Epithelial cell of alveolus of lung (primary cell): Measurements from ENCODE around the gene TSPAN31. TPM values are rescaled to one million over a fixed set of nuclear protein-coding genes. Genes with fewer than 3 reads are reported as not detected.

ENCODE experiments used
- total RNA-seq: library from RNA; depleted of rRNA; stranded (reverse); fragments of >200 nt; gene quantifications from 2 replicates; pipeline ENCODE4 v1.2.1, GENCODE V29; 2015

The TSPAN31 gene, protein sequence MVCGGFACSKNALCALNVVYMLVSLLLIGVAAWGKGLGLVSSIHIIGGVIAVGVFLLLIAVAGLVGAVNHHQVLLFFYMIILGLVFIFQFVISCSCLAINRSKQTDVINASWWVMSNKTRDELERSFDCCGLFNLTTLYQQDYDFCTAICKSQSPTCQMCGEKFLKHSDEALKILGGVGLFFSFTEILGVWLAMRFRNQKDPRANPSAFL
- 59.1 and 107 TPM in 2 replicates for total RNA-seq

GRCh38 chr12:57744777-57745484 is at the start of gene TSPAN31:
Gene TSPAN31, plus strand, starts transcription at chr12:57745039. Its CDS starts 116 bp downstream, at chr12:57745155.

GRCh38 chr12:57738661-57739237 is 6.1 kb upstream of the TSPAN31 start, which contains the start of gene AGAP2:
Gene AGAP2, minus strand, starts transcription at chr12:57738742. Its CDS starts 496 bp downstream, at chr12:57738246.

GRCh38 chr12:57751788-57752667 is 7.2 kb downstream of the TSPAN31 start, which contains the start of gene CDK4:
Gene CDK4, minus strand, starts transcription at chr12:57752310. Its CDS starts 593 bp downstream, at chr12:57751717.

DNA sequence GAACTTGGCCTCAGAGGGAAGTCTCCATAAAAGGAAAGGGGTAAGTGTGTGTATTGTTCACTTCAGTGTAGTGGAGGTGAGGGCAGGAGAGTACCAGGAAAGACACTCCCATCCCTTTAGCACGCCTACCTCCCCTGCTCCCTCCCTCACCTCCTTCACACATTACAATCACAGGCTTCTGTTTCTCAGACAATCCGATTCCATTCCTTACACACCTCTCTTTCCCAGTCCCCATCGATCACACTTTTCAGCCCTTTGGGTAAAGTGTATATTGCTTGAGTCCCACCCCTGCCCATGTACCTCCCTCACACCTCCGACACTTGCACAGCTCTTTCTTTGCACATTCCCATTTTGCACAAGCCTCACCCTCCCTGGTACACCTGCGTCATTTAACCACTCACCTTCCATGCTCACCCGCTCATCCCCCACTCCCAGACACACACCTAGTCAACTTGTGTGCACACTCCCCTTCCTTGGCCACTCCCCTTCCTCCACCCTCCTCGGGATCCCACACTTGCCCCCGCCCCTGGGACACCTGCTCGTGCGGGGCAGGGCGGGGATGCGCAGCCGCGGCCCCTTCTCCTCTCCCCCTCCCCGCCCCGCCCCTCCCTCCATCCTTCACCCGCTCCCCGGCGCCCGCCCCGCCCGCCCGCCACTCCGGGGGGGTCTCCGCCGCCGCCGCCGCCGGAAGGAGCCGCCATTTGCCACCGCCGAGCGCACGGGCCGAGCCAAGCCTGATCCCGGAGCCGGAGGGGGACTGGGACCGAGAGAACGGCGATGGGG is 9.8 kb downstream of the TSPAN31 start, which contains the start of gene MARCHF9:
Gene MARCHF9, plus strand, starts transcription at position 693 of the 783 bp plus-strand sequence. CDS start 426 bp downstream, outside the sequence.

DNA sequence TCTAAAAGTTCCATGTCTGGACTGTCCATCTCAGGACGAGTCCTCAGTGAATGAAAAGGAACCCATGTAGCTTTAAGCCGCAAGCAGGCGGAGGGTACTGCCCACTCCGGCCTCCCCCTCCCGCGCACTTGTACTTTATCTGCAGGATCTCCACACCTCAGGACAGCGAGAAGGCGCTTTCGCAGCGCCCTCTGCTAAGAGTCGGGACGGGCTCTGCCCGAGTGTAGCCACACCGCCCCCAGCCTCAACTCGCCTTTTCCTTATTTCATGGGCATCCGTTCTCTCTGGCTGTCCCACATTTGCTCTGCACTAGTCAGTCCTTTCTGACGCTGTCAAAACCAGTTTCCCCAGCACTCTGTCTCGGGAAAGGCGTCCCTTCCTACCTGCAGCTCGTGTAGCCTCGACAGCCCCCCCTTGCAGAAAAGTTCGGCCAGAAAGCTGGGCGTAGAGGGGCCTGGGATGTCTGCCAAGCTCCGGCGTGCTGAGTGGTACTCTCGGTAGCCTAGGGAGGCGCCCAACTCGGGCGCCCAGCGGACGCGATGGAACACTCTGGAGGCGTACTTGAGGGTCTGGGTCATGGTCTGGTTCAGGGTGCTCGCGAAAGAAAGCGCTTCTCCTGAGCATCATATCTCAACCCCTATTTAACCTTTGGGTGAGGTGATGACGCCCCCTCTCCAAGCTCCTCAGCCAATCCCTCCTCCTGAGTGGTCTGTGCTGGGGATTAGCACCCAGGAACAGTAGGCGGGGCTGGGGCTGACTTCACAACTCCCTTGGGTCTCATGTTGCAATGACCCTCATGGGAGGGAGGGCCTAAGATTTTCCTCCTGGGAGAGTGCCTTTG is 21.8 kb downstream of the TSPAN31 start, which contains the start of gene CYP27B1:
Gene CYP27B1, minus strand, starts transcription at position 615 of the 841 bp plus-strand sequence. Its CDS starts 37 bp downstream, at position 578.

DNA sequence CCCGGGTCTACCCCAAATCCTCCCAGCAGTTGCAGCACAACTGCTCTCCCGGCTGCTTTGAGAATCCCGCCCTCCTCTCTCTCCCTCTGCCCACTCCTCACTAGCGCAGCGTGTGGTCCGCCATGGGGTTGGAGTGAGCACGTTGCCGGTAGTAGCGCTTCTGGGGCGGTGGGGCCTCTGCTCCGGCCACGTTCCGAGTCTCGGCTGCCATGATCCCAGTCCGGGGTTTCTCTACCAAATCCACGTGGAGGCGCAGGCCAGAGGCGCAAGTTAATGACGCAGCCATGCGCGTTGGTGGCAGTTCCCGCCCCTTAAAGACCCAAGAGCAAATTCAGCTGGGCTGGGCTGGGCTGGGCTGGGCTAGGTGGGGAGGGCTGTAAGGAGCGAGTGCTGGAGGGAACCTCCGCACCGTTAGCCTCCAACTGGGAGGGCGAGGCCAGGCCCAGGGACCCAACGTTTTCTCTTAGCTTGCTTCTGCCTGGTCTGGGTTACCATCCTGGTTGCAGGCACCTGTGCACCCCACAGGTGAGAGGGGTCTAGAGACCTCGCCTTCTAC is 27.1 kb downstream of the TSPAN31 start, which contains the start of gene METTL1:
Gene METTL1, minus strand, starts transcription at position 233 of the 556 bp plus-strand sequence. Its CDS starts 22 bp downstream, at position 211.

GRCh38 chr12:57772429-57773322 is 27.8 kb downstream of the TSPAN31 start, which contains the start of gene EEF1AKMT3:
Gene EEF1AKMT3, plus strand, starts transcription at chr12:57772614. Its CDS starts 111 bp downstream, at chr12:57772725.

DNA sequence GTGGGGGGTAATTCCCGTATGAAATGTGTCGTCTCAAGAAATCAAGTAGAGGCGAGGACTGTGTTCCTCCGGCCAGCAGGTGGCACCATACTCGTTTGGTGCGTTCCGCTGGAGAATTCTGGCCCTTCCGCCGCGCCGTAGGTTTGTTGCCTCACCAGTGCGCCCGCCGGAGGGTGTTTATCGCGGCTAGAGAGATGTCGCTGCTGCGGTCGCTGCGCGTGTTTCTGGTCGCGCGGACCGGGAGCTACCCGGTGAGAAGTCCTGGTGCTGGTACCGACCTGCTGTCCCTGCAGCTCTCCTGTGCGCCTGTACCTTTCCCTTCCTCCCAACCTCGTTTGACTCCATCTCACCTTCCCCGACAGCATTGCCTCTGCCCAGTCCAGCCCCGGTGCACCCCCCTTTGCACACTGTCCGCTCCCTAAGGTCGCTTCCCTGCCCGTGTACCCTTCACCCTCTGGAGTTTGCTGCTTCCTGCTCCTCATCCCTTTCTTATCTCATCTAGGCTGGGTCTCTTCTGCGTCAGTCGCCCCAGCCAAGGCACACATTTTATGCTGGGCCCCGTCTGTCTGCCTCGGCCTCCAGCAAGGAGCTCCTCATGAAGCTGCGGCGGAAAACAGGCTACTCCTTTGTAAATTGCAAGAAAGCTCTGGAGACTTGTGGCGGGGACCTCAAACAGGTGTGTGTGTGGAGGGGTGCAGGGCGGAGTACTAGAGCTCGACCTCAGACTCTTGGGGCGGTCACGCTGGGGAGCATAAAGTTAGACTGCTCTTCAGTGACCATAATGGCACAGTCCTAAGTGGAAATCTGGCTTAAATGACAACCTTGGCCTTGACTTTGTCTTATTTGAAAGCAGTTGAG is 38.0 kb downstream of the TSPAN31 start, which contains the start of gene TSFM:
Gene TSFM, plus strand, starts transcription at position 180 of the 858 bp plus-strand sequence. Its CDS starts 15 bp downstream, at position 195.

Other genes with a start within 250 kb of the TSPAN31 start
- gene DDIT3, start 224.5 kb upstream of the TSPAN31 start, total RNA-seq: 9.1 and 17.7 TPM in 2 replicates
- 7.5 and 13.1 TPM in 2 replicates for gene MBD6, start 222.2 kb upstream of the TSPAN31 start, total RNA-seq
- 177 and 194 TPM in 2 replicates for gene DCTN2, start 197.8 kb upstream of the TSPAN31 start, total RNA-seq
- 0.72 and 0.91 TPM in 2 replicates for gene KIF5A, start 195.0 kb upstream of the TSPAN31 start, total RNA-seq
- gene PIP4K2C, start 153.8 kb upstream of the TSPAN31 start, total RNA-seq: 11.4 and 18.5 TPM in 2 replicates
- gene DTX3, start 140.2 kb upstream of the TSPAN31 start, total RNA-seq: 21.2 and 22.9 TPM in 2 replicates
- 13.8 and 22.4 TPM in 2 replicates for gene ARHGEF25, start 133.6 kb upstream of the TSPAN31 start, total RNA-seq
- 0.08 and 7.6 TPM in 2 replicates for gene B4GALNT1, start 111.8 kb upstream of the TSPAN31 start, total RNA-seq
- gene OS9, start 50.9 kb upstream of the TSPAN31 start, total RNA-seq: 175 and 282 TPM in 2 replicates
- 0.26 and 0.48 TPM in 2 replicates for gene AGAP2, start 6.3 kb upstream of the TSPAN31 start, total RNA-seq
- 141 and 233 TPM in 2 replicates for gene CDK4, start 7.3 kb downstream of the TSPAN31 start, total RNA-seq
- 1.4 and 10.7 TPM in 2 replicates for gene MARCHF9, start 10.1 kb downstream of the TSPAN31 start, total RNA-seq
- gene CYP27B1, start 22.0 kb downstream of the TSPAN31 start, total RNA-seq: 0.26 and 0.32 TPM in 2 replicates
- gene METTL1, start 27.1 kb downstream of the TSPAN31 start, total RNA-seq: 3.6 and 15.4 TPM in 2 replicates
- 7.4 and 14.5 TPM in 2 replicates for gene EEF1AKMT3, start 27.6 kb downstream of the TSPAN31 start, total RNA-seq
- gene TSFM, start 37.7 kb downstream of the TSPAN31 start, total RNA-seq: 22.7 and 28.4 TPM in 2 replicates
- 0.65 and 5.7 TPM in 2 replicates for gene AVIL, start 73.7 kb downstream of the TSPAN31 start, total RNA-seq
- 106 and 189 TPM in 2 replicates for gene CTDSP2, start 101.7 kb downstream of the TSPAN31 start, total RNA-seq
- 3.2 and 10.2 TPM in 2 replicates for gene ATP23, start 196.5 kb downstream of the TSPAN31 start, total RNA-seq